HUES64 (cell line): Measurements from ENCODE around the gene GALNT14.
A peak's percentile ranks its signal among the peaks of the same experiment; 100 is the strongest.

Experiments used
- H3K27ac ChIP-seq: 2 replicates; pipeline ENCODE4 v1.7.0; 2013; ENCODE audit warnings: low read depth, low read length, inconsistent platforms
- H3K27me3 ChIP-seq: 2 replicates; pipeline ENCODE4 v1.6.1; 2013; ENCODE audit warnings: mild to moderate bottlenecking, low read length; ENCODE audit not compliant: insufficient read depth
- H3K36me3 ChIP-seq: 2 replicates; pipeline ENCODE4 v1.6.1; 2013; ENCODE audit warnings: mild to moderate bottlenecking, low read length; ENCODE audit not compliant: insufficient read depth
- H3K4me1 ChIP-seq: 2 replicates; pipeline ENCODE4 v1.6.1; 2013; ENCODE audit warnings: mild to moderate bottlenecking, low read length, moderate library complexity; ENCODE audit not compliant: insufficient read depth
- H3K4me3 ChIP-seq: 2 replicates; pipeline ENCODE4 v1.5.1; 2013; ENCODE audit warnings: mild to moderate bottlenecking, low read length, moderate library complexity
- H3K9ac ChIP-seq: 2 replicates; pipeline ENCODE4 v1.6.1; 2013; ENCODE audit warnings: mild to moderate bottlenecking, low read depth, low read length
- H3K9me3 ChIP-seq: 2 replicates; pipeline ENCODE4 v1.6.1; 2013; ENCODE audit warnings: low read depth, low read length; ENCODE audit not compliant: insufficient read depth
- WGBS: fragments of 150-250, 120-280 bp; methylation state at CpG from one replicate; pipeline ENCODE4 v1.1.7; 2013; ENCODE audit warnings: missing lambda C conversion rate; 5-methylcytosine and 5-hydroxymethylcytosine counted together

GALNT14 gene

DNA sequence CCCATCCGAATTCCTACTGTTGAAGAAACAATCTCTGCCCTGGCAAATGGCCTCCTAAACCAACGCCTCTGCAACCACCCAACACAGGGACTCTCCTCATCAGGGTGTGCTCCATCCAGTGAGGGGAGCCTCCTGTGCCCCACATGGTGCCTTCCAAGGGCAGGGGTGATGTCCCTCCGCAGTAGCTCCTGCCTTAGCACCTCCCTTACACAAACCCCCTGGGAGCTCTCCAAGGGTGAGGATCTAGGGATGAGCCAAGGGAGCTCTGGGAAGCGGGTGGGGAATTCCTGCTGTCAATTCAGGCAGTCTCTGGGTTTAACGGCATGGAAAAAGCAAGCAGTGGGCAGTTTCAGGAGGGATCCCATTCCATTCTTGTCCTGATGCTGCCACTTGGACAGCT is 3.8 kb downstream of the GALNT14 start:
- no peak overlapping the region for H3K4me3 ChIP-seq
- H3K27ac ChIP-seq, result no peak overlapping the region
- H3K9me3 ChIP-seq, result no peaks in the 10 kb centered on the region
- WGBS, result 92% methylated on average over 5 of the region's 5 CpGs
- H3K27me3 ChIP-seq, result peaks cover 50% of the 10 kb centered on the region
- no peak overlapping the region for H3K9ac ChIP-seq
- H3K36me3 ChIP-seq, result no peaks in the 10 kb centered on the region
- H3K4me1 ChIP-seq, result peaks cover 24% of the 10 kb centered on the region

GRCh38 chr2:31132786-31133185 is 5.5 kb downstream of the GALNT14 start:
- Histone ChIP-seq H3K9me3 (no peaks in the 10 kb centered on the region), H3K4me3 (no peak overlapping the region), H3K27me3 (peaks cover 33% of the 10 kb centered on the region), H3K36me3 (no peaks in the 10 kb centered on the region), H3K9ac (no peak overlapping the region), H3K27ac (no peak overlapping the region), H3K4me1 (peaks cover 26% of the 10 kb centered on the region)
- WGBS, result 97% methylated on average over 5 of the region's 5 CpGs

DNA sequence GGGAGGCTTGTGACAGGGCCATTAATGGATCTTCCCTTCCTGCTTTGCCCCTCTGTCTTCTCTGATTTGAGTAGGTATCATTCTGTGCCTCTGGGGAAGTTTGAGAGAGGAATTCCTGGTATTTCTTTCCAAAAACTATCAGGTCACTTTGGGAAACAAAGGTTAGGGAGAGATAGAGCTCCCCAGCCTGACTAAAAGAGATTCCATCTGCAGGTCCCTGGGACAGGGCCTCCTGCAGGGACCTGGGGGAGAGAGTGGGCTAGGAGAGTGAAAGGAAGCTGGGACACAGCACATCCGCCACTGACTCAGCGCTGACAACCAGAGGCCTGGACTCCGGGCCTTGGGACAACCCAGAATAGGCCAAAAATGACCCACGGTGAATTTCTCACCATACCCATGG is 6.4 kb downstream of the GALNT14 start:
- WGBS, result 53% methylated on average over 4 of the region's 4 CpGs
- no peak overlapping the region for H3K4me3 ChIP-seq
- no peaks in the 10 kb centered on the region for H3K36me3 ChIP-seq
- peaks cover 26% of the 10 kb centered on the region for H3K4me1 ChIP-seq
- 0 out of 2 replicates have a peak overlapping the region, but pooled peaks have one; percentile 16 for H3K27ac ChIP-seq
- H3K9me3 ChIP-seq, result no peaks in the 10 kb centered on the region
- no peak overlapping the region for H3K9ac ChIP-seq
- H3K27me3 ChIP-seq, result peaks cover 24% of the 10 kb centered on the region

- no peaks in the 10 kb centered on the region for H3K36me3 ChIP-seq
- H3K27ac ChIP-seq, result no peak overlapping the region
- peaks cover 21% of the 10 kb centered on the region for H3K4me1 ChIP-seq
- H3K9ac ChIP-seq, result no peak overlapping the region
- WGBS, result 78% methylated on average over 6 of the region's 6 CpGs
- no peaks in the 10 kb centered on the region for H3K9me3 ChIP-seq
- H3K27me3 ChIP-seq, result peaks cover 2% of the 10 kb centered on the region; the same call in 1 of the 2 replicates
- no peak overlapping the region for H3K4me3 ChIP-seq
These were observed 8.7 kb downstream of the GALNT14 start for GRCh38 chr2:31129375-31130171.

DNA sequence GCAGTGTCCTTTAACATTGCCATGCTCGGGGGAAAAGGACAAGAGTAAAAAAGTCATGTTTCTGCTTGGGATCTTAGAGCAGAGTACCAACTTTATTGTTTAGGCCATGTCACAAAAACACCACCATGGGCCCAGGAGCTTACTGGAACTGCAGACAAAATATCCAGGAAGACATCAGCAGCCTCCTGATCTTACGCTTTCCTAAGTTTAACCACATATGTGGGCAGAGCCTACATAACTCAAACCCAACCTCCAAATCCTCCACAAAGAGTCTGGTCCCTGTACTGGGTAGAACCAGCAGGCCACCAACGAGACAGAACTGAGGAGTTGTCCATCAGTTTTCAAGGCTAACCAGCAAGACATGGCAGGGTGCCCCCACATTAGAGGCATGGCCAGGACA is 10.3 kb downstream of the GALNT14 start:
- no peaks in the 10 kb centered on the region for H3K9me3 ChIP-seq
- WGBS, result 90% methylated on average over 3 of the region's 3 CpGs

DNA sequence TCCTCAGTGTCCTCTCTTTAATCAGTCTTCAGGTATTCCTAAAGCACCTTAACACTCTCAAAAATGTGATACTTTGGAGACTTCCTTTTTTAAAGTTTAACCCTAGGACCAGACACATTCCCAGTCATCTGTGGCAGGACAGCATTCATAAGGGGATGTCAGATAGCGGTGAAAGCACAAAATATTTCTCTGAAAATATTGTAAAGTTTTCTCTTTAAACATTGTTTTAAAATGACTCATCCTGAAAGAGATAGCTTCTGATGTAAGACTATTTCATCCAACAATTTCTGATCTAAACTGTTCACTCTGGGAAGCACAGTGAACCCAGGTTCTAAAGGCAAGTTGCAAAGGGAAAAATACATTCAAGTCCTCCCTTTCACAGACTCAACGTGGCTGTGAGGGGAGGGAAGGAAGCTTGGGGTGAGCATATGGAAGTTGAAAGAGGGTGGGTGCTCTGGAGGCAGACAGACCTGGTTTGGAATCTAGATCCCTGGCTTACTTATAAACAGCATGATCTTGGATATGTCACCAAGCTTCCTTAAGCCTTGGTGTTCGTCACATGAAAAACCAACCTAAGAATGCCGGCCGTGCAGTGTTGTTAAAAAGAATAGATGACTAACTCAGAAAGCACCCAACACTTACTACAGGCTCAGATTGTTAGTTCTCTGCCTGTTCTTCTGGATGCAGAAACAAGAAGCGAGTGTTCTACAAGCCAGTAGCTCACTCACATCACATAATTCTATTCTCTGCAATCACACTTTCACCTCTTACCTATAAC is 12.1 kb downstream of the GALNT14 start:
- WGBS, result 87% methylated on average over 4 of the region's 6 CpGs

More for the DNA sequence above, 10.3 kb downstream of the GALNT14 start:
- H3K27me3 ChIP-seq, result no peaks in the 10 kb centered on the region
- no peak overlapping the region for H3K4me3 ChIP-seq
- no peak overlapping the region for H3K27ac ChIP-seq
- peaks cover 21% of the 10 kb centered on the region for H3K4me1 ChIP-seq
- H3K36me3 ChIP-seq, result no peaks in the 10 kb centered on the region
- H3K9ac ChIP-seq, result no peak overlapping the region

GRCh38 chr2:31124904-31125303 is 13.3 kb downstream of the GALNT14 start:
- no peak overlapping the region for H3K4me3 ChIP-seq
- WGBS, result 93% methylated on average over 4 of the region's 4 CpGs

More for the DNA sequence above, 12.1 kb downstream of the GALNT14 start:
- H3K36me3 ChIP-seq, result no peaks in the 10 kb centered on the region
- H3K4me1 ChIP-seq, result peaks cover 8% of the 10 kb centered on the region
- H3K4me3 ChIP-seq, result no peak overlapping the region
- H3K9me3 ChIP-seq, result no peaks in the 10 kb centered on the region
- no peaks in the 10 kb centered on the region for H3K27me3 ChIP-seq
- no peak overlapping the region for H3K27ac ChIP-seq
- no peak overlapping the region for H3K9ac ChIP-seq

GRCh38 chr2:31122133-31122532 is 16.1 kb downstream of the GALNT14 start:
- Histone ChIP-seq H3K4me3 (no peak overlapping the region), H3K9me3 (no peaks in the 10 kb centered on the region), H3K36me3 (no peaks in the 10 kb centered on the region), H3K27ac (no peak overlapping the region), H3K9ac (no peak overlapping the region), H3K27me3 (no peaks in the 10 kb centered on the region), H3K4me1 (no peaks in the 10 kb centered on the region; the same call in 1 of the 2 replicates)
- WGBS, result 92% methylated on average over 8 of the region's 9 CpGs

More at GRCh38 chr2:31124904-31125303, 13.3 kb downstream of the GALNT14 start:
- no peaks in the 10 kb centered on the region for H3K9me3 ChIP-seq
- H3K27ac ChIP-seq, result no peak overlapping the region
- no peaks in the 10 kb centered on the region for H3K36me3 ChIP-seq
- no peak overlapping the region for H3K9ac ChIP-seq
- H3K4me1 ChIP-seq, result peaks cover 6% of the 10 kb centered on the region
- no peaks in the 10 kb centered on the region for H3K27me3 ChIP-seq

DNA sequence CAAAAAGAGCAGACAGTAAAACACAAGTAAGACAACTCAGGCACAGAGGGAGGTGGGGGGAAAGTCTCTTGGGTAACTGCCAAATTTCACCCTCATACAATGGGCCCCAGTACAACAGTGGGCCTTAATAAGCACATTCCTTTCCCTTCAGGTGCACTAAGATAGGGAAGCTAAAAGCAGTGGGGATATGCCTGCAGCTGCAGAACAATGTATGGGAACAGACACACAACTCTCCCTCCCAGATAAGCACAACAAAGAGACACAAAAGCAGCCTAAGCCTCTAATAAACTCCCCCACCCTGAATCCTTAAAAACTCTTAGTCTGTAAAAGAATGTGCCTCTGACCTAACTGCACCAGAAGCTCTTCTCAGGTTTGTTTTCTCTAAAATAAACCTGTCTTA is 24.5 kb downstream of the GALNT14 start:
- H3K36me3 ChIP-seq, result no peaks in the 10 kb centered on the region
- no peak overlapping the region for H3K27ac ChIP-seq

DNA sequence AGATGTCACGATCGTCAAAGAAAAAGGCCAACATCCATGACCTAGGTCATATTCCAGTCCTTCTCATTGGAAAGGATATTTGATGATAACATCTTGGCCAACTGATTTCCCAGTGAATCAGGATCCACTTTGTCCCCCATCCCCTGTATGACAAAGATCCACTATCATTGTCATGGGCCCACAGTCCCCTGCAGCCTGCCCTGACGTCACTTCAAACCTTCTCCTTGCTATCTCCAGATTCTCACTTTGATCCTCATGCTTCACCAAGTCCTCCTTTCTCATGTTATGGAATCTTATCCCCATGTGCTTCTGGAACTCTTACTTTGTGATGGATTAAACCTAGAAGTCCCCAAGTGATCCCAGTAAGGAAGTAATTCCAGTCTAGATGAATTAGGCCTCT is 25.7 kb downstream of the GALNT14 start:
- 97% methylated on average over 3 of the region's 3 CpGs for WGBS
- no peak overlapping the region for H3K9ac ChIP-seq
- no peaks in the 10 kb centered on the region for H3K36me3 ChIP-seq
- H3K4me1 ChIP-seq, result no peaks in the 10 kb centered on the region
- no peak overlapping the region for H3K27ac ChIP-seq
- no peaks in the 10 kb centered on the region for H3K27me3 ChIP-seq
- peaks cover 21% of the 10 kb centered on the region for H3K9me3 ChIP-seq
- H3K4me3 ChIP-seq, result no peak overlapping the region

More for the DNA sequence above, 24.5 kb downstream of the GALNT14 start:
- Histone ChIP-seq H3K9me3 (peaks cover 21% of the 10 kb centered on the region), H3K9ac (no peak overlapping the region), H3K4me3 (no peak overlapping the region), H3K4me1 (no peaks in the 10 kb centered on the region), H3K27me3 (no peaks in the 10 kb centered on the region)

DNA sequence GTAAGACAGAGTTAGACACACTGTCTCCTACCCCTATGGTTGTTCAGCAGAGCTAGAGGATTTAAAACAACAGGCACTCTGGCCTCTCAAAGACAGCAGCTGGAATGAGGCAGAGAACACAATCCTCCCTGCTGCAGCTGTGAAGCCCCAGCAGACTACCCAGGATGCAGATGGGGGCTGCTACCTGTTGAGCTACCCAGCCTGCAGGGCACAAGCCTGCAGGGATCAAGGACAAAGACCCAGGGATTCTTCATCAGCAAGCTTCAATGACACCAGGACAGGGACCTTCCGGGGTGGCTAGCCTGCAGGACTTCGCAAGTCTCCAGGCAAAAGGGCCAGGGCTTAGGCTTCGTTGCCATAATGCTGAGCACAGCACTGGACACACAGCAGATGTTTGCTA is 27.2 kb downstream of the GALNT14 start:
- Histone ChIP-seq H3K4me3 (no peak overlapping the region), H3K36me3 (no peaks in the 10 kb centered on the region), H3K9me3 (peaks cover 21% of the 10 kb centered on the region), H3K27ac (no peak overlapping the region), H3K27me3 (no peaks in the 10 kb centered on the region), H3K4me1 (no peaks in the 10 kb centered on the region), H3K9ac (no peak overlapping the region)
- WGBS, result 84% methylated on average over 3 of the region's 3 CpGs
